Uterus (tissue), 4 donors: Measurements from ENCODE around the gene OR52E5. TPM values are rescaled to one million over a fixed set of nuclear protein-coding genes. Genes with fewer than 3 reads are reported as not detected.

ENCODE experiments used
- DNase-seq, 2 donors: peaks; one replicate each; pipeline ENCODE4 v3.0.0-alpha.2; 2019 to 2020
- H3K27ac ChIP-seq, 2 donors: fragments of 200-600 bp; sonication (generic); 1 replicate in 1 of 2; 2 replicates in 1 of 2; pipeline ENCODE4 v1.5.1; 2016 to 2018
- H3K27me3 ChIP-seq, 2 donors: fragments of 200-600 bp; sonication (generic); one replicate each; pipeline ENCODE4 v1.5.1; 2018 to 2019; ENCODE audit warnings: control low read depth in 1 of 2
- H3K36me3 ChIP-seq, 2 donors: fragments of 200-600 bp; sonication (generic); one replicate each; pipeline ENCODE4 v1.5.1; 2019; ENCODE audit warnings: control low read depth in 1 of 2
- H3K4me1 ChIP-seq, 2 donors: fragments of 200-600 bp; sonication (generic); one replicate each; pipeline ENCODE4 v1.5.1; 2018 to 2019; ENCODE audit warnings: control low read depth in 1 of 2
- H3K4me3 ChIP-seq, 2 donors: fragments of 200-600 bp; sonication (generic); 1 replicate in 1 of 2; 2 replicates in 1 of 2; pipeline ENCODE4 v1.5.1; 2018 to 2019; ENCODE audit warnings: mild to moderate bottlenecking in 1 of 2
- H3K9me3 ChIP-seq, 2 donors: fragments of 200-600 bp; sonication (generic); one replicate each; pipeline ENCODE4 v1.5.1; 2019; ENCODE audit warnings: control low read depth in 1 of 2
- CTCF ChIP-seq, 4 experiments: fragments of 200-600 bp in 2 of 4; fragments of 450-650 bp in 2 of 4; sonication (generic) in 2 of 4; IDR thresholded peaks; one replicate each; pipeline ENCODE4 v1.5.1; 2016 to 2019; ENCODE audit warnings: antibody characterized with exemption in 4 of 4, mild to moderate bottlenecking in 2 of 4, moderate library complexity in 1 of 4
- POLR2A ChIP-seq, 2 donors: fragments of 450-650 bp; IDR thresholded peaks; one replicate each; pipeline ENCODE4 v1.6.1; 2016; ENCODE audit warnings: antibody characterized with exemption in 2 of 2, mild to moderate bottlenecking in 1 of 2, moderate library complexity in 1 of 2
- intact Hi-C: fragments of 100-400 bp; cut with DNase I; formaldehyde crosslinking; loops from one replicate; pipeline ENCODE4 v1.15.1; 2023; ENCODE audit warnings: low total_unique reads
- total RNA-seq, 4 donors: library from RNA; depleted of rRNA in 3 of 4; stranded (reverse); fragments of >200 nt in 3 of 4; gene quantifications; one replicate each; pipeline versions ENCODE4 v1.1.0 to v1.2.4, GENCODE V29; 2014 to 2023
- donor health status: DM: yes; HTN: yes; CAD: no.

The OR52E5 gene
- total RNA-seq, 4 donors from 2014 or later, result not detected

GRCh38 chr11:5865826-5866225 lies 27.2 kb upstream of the OR52E5 start:
- no peak for TF ChIP-seq CTCF (IDR thresholded peaks at IDR 0.05)
- TF ChIP-seq POLR2A (IDR thresholded peaks at IDR 0.05), result no peak
- Histone ChIP-seq H3K36me3 (no peaks in the 10 kb centered on the region), H3K4me3 (no peak overlapping the region), H3K4me1 (no peaks in the 10 kb centered on the region), H3K27me3 (no peaks in the 10 kb centered on the region), H3K9me3 (no peaks in the 10 kb centered on the region), H3K27ac (no peak overlapping the region)
- intact Hi-C loops, result no loop called here
- no peak for DNase-seq

- Histone ChIP-seq H3K27me3 (no peaks in the 10 kb centered on the region), H3K27ac (no peak overlapping the region), H3K4me3 (no peak overlapping the region), H3K4me1 (no peaks in the 10 kb centered on the region), H3K36me3 (no peaks in the 10 kb centered on the region), H3K9me3 (no peaks in the 10 kb centered on the region)
- no peak for TF ChIP-seq CTCF (IDR thresholded peaks at IDR 0.05)
- no peak for TF ChIP-seq POLR2A (IDR thresholded peaks at IDR 0.05)
- no peak for DNase-seq
- intact Hi-C loops, result no loop called here
Measured at GRCh38 chr11:5878564-5878963, 14.4 kb upstream of the OR52E5 start.

GRCh38 chr11:5880329-5880728 lies 12.7 kb upstream of the OR52E5 start, which contains the start of gene OR52E4:
TSS of gene OR52E4 (plus strand) at chr11:5880629. CDS start at chr11:5884293, 3,664 bp downstream.
- no peaks in the 10 kb centered on the region for H3K36me3 ChIP-seq
- H3K9me3 ChIP-seq, result no peaks in the 10 kb centered on the region
- no peaks in the 10 kb centered on the region for H3K27me3 ChIP-seq
- H3K4me1 ChIP-seq, result no peaks in the 10 kb centered on the region
- H3K4me3 ChIP-seq, result no peak within 1 kb of the TSS
- H3K27ac ChIP-seq, result no peak within 1 kb of the TSS
- no peak for DNase-seq
- no peak for TF ChIP-seq POLR2A (IDR thresholded peaks at IDR 0.05)
- no peak for TF ChIP-seq CTCF (IDR thresholded peaks at IDR 0.05)
- intact Hi-C loops, result no loop called here

GRCh38 chr11:5881756-5882155 lies 11.3 kb upstream of the OR52E5 start:
- no peaks in the 10 kb centered on the region for H3K36me3 ChIP-seq
- H3K27me3 ChIP-seq, result no peaks in the 10 kb centered on the region
- intact Hi-C loops, result no loop called here
- no peak for DNase-seq
- no peak overlapping the region for H3K4me3 ChIP-seq
- no peak overlapping the region for H3K27ac ChIP-seq
- no peak for TF ChIP-seq CTCF (IDR thresholded peaks at IDR 0.05)
- TF ChIP-seq POLR2A (IDR thresholded peaks at IDR 0.05), result no peak
- H3K9me3 ChIP-seq, result no peaks in the 10 kb centered on the region
- H3K4me1 ChIP-seq, result no peaks in the 10 kb centered on the region

- Histone ChIP-seq H3K27me3 (no peaks in the 10 kb centered on the region), H3K4me3 (no peak overlapping the region), H3K27ac (no peak overlapping the region), H3K4me1 (no peaks in the 10 kb centered on the region), H3K36me3 (no peaks in the 10 kb centered on the region), H3K9me3 (no peaks in the 10 kb centered on the region)
- intact Hi-C loops, result no loop called here
- no peak for DNase-seq
- TF ChIP-seq POLR2A (IDR thresholded peaks at IDR 0.05), result no peak
- no peak for TF ChIP-seq CTCF (IDR thresholded peaks at IDR 0.05)
Measured at GRCh38 chr11:5887172-5887571, 5.8 kb upstream of the OR52E5 start.
